Endothelial cell of umbilical vein (primary cell): Measurements from ENCODE around the gene ZBTB6.

Source experiments
- CTCF ChIP-seq, 2 donors: IDR thresholded peaks; 1 replicate in 1 of 2; 2 replicates in 1 of 2; pipeline ENCODE4 v1.5.1; 2011; ENCODE audit warnings: low read length in 2 of 2, mild to moderate bottlenecking in 2 of 2, moderate library complexity in 2 of 2, control low read depth in 1 of 2, inconsistent platforms in 1 of 2, low read depth in 1 of 2; ENCODE audit not compliant: insufficient read depth in 1 of 2; ENCODE audit errors: extremely low read depth in 1 of 2
- EZH2 ChIP-seq: IDR thresholded peaks from 2 replicates; pipeline ENCODE4 v1.6.1; 2012; ENCODE audit warnings: borderline replicate concordance, low read depth, mild to moderate bottlenecking, moderate library complexity, low read length, inconsistent platforms; ENCODE audit not compliant: severe bottlenecking
- FOS ChIP-seq: IDR thresholded peaks from 2 replicates; pipeline ENCODE4 v1.6.1; 2011; ENCODE audit warnings: mild to moderate bottlenecking, low read length, moderate library complexity, borderline replicate concordance; ENCODE audit not compliant: insufficient read depth
- MAX ChIP-seq: IDR thresholded peaks from 2 replicates; pipeline ENCODE4 v1.6.1; 2011; ENCODE audit not compliant: insufficient read depth, insufficient read length
- POLR2A ChIP-seq: IDR thresholded peaks from 2 replicates; pipeline ENCODE4 v1.6.1; 2012; ENCODE audit warnings: low read depth, mild to moderate bottlenecking, control low read depth, low read length
- POLR2AphosphoS5 ChIP-seq: IDR thresholded peaks from 2 replicates; pipeline ENCODE4 v1.6.1; 2012; ENCODE audit warnings: low read depth, mild to moderate bottlenecking, control low read depth, low read length, moderate library complexity; ENCODE audit not compliant: insufficient read depth

GRCh38 chr9:122929796-122930354 lies 16.8 kb upstream of the ZBTB6 start:
- TF ChIP-seq POLR2A, result no peak
- no peak for TF ChIP-seq CTCF (IDR thresholded peaks at IDR 0.05; ENCODE audit: extremely low read depth in 1 of 2, insufficient read depth in 1 of 2, low read depth in 1 of 2, low read length in 2 of 2)
- TF ChIP-seq EZH2, result no peak
- TF ChIP-seq MAX, result no peak
- no peak for TF ChIP-seq FOS
- TF ChIP-seq POLR2AphosphoS5, result no peak
